ENCODE measurements around the gene HMG20A.

HMG20A gene

GRCh38 chr15:77528968-77529319 is 108.3 kb downstream of the HMG20A start:
- ATAC-seq, result no peak
- TF ChIP-seq BACH2 (CRISPR knock-in tag; IDR thresholded peaks at IDR 0.05; ENCODE audit: borderline replicate concordance), result no peak
- TF ChIP-seq CSRNP3 (CRISPR knock-in tag; IDR thresholded peaks at IDR 0.05), result no peak

- no peak for ATAC-seq
- TF ChIP-seq BACH2 (CRISPR knock-in tag; IDR thresholded peaks at IDR 0.05; ENCODE audit: borderline replicate concordance) (no peak), OSR1 (CRISPR knock-in tag; IDR thresholded peaks at IDR 0.05) (no peak), CSDC2 (CRISPR knock-in tag; IDR thresholded peaks at IDR 0.05) (no peak), ARNTL (CRISPR knock-in tag; IDR thresholded peaks at IDR 0.05; ENCODE audit: borderline replicate concordance, low read depth) (no peak), RARB (CRISPR knock-in tag; IDR thresholded peaks at IDR 0.05) (no peak), ZC3H10 (CRISPR knock-in tag; IDR thresholded peaks at IDR 0.05) (no peak), ZFP3 (CRISPR knock-in tag; IDR thresholded peaks at IDR 0.05) (no peak), TCF4 (CRISPR knock-in tag; IDR thresholded peaks at IDR 0.05; ENCODE audit: borderline replicate concordance) (no peak), ZNF565 (CRISPR knock-in tag; conservative IDR thresholded peaks at IDR 0.05; ENCODE audit: low read depth) (no peak), ZFP30 (CRISPR knock-in tag; IDR thresholded peaks at IDR 0.05) (no peak), CSRNP3 (CRISPR knock-in tag; IDR thresholded peaks at IDR 0.05) (no peak), TOX (CRISPR knock-in tag; IDR thresholded peaks at IDR 0.05; ENCODE audit: borderline replicate concordance) (no peak)
- TF ChIP-seq, protein P1, sequence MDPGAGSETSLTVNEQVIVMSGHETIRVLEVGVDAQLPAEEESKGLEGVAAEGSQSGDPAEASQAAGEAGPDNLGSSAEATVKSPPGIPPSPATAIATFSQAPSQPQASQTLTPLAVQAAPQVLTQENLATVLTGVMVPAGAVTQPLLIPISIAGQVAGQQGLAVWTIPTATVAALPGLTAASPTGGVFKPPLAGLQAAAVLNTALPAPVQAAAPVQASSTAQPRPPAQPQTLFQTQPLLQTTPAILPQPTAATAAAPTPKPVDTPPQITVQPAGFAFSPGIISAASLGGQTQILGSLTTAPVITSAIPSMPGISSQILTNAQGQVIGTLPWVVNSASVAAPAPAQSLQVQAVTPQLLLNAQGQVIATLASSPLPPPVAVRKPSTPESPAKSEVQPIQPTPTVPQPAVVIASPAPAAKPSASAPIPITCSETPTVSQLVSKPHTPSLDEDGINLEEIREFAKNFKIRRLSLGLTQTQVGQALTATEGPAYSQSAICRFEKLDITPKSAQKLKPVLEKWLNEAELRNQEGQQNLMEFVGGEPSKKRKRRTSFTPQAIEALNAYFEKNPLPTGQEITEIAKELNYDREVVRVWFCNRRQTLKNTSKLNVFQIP (CRISPR knock-in tag; IDR thresholded peaks at IDR 0.05; ENCODE audit: borderline replicate concordance, low read depth), result no peak
- TF ChIP-seq, protein P2, sequence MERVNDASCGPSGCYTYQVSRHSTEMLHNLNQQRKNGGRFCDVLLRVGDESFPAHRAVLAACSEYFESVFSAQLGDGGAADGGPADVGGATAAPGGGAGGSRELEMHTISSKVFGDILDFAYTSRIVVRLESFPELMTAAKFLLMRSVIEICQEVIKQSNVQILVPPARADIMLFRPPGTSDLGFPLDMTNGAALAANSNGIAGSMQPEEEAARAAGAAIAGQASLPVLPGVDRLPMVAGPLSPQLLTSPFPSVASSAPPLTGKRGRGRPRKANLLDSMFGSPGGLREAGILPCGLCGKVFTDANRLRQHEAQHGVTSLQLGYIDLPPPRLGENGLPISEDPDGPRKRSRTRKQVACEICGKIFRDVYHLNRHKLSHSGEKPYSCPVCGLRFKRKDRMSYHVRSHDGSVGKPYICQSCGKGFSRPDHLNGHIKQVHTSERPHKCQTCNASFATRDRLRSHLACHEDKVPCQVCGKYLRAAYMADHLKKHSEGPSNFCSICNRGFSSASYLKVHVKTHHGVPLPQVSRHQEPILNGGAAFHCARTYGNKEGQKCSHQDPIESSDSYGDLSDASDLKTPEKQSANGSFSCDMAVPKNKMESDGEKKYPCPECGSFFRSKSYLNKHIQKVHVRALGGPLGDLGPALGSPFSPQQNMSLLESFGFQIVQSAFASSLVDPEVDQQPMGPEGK (CRISPR knock-in tag; IDR thresholded peaks at IDR 0.05; ENCODE audit: borderline replicate concordance), result no peak
Observed at GRCh38 chr15:77529394-77530159, 108.9 kb downstream of the HMG20A start.

DNA sequence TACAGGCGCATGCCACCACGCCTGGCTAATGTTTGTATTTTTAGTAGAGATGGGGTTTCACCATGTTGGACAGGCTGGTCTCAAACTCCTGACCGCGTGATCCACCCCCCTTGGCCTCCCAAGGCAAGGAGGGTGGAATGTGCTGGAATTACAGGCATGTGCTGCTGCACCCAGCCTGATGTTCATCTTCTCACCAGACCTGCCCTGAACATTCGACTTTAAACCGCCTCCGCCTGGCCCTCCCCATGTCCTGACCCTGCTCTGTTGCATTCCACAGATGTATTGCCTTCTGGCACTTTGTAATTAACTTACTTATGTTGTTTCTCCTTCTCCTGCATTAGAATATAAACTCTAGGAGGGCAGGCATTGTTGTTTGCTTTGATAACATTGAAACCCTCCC is 109.9 kb downstream of the HMG20A start:
- ATAC-seq, result no peak
- TF ChIP-seq CREB5 (CRISPR knock-in tag; IDR thresholded peaks at IDR 0.05; ENCODE audit: low read depth) (no peak), ZNF70 (CRISPR knock-in tag; IDR thresholded peaks at IDR 0.05) (no peak), OSR1 (CRISPR knock-in tag; IDR thresholded peaks at IDR 0.05) (no peak), ZNF8 (CRISPR knock-in tag; IDR thresholded peaks at IDR 0.05) (no peak), ZNF565 (CRISPR knock-in tag; conservative IDR thresholded peaks at IDR 0.05; ENCODE audit: low read depth) (no peak)
- TF ChIP-seq, protein P2 (CRISPR knock-in tag; IDR thresholded peaks at IDR 0.05; ENCODE audit: borderline replicate concordance), result no peak

All from SK-N-SH treated with all-trans-retinoic acid at 6 μM for 48 hours (cell line).